Endothelial cell of umbilical vein (primary cell): Measurements from ENCODE around the gene BCAS3. TPM values are rescaled to one million over a fixed set of nuclear protein-coding genes. Genes with fewer than 3 reads are reported as not detected.

ENCODE experiments used
- BruUV-seq: library from RNA; stranded (reverse); fragments of 400-500 nt; replicated peaks from 2 replicates; lab custom pipeline; 2021; lab: Mats Ljungman, UMichigan
- CTCF ChIA-PET: fragments of 300-600, 350-600 bp; sonication (Branson Sonifier 250); formaldehyde crosslinking; loops from one replicate; lab custom pipeline; 2021; ENCODE audit warnings: antibody characterized with exemption, inconsistent platforms; lab: Charles Lee
- POLR2A ChIA-PET: fragments of 300-600, 350-600 bp; sonication (Branson Sonifier 250); formaldehyde crosslinking; loops from one replicate; lab custom pipeline; 2021; ENCODE audit warnings: antibody characterized with exemption, inconsistent platforms; lab: Charles Lee
- DNase-seq: peaks from one replicate; pipeline ENCODE4 v3.0.0-alpha.2; 2011; ENCODE audit warnings: low read depth, low spot score
- FAIRE-seq: peaks from 2 replicates; lab custom pipeline; 2011; peaks lifted over from hg19 to GRCh38; lab: Jason Lieb, UNC
- H2AFZ ChIP-seq: 2 replicates; pipeline ENCODE4 v1.6.0; 2012; ENCODE audit warnings: low read depth, low read length, control low read depth, inconsistent platforms
- H3K27ac ChIP-seq: 2 replicates; pipeline ENCODE4 v1.5.1; 2011; ENCODE audit warnings: low read depth, mild to moderate bottlenecking, control low read depth, low read length, moderate library complexity; ENCODE audit not compliant: insufficient read depth
- H3K27me3 ChIP-seq, 2 experiments: 2 replicates each; pipeline versions ENCODE4 v1.6.0 to v1.6.1; 2011; ENCODE audit warnings: low read length in 2 of 2, mixed read lengths in 1 of 2; ENCODE audit not compliant: control insufficient read depth in 2 of 2, insufficient read depth in 2 of 2
- H3K36me3 ChIP-seq, 2 experiments: 2 replicates in 1 of 2; 3 replicates in 1 of 2; pipeline ENCODE4 v1.5.1; 2011; ENCODE audit warnings: low read length in 2 of 2, mild to moderate bottlenecking in 1 of 2, moderate library complexity in 1 of 2; ENCODE audit not compliant: control insufficient read depth in 2 of 2, insufficient read depth in 2 of 2; ENCODE audit errors: extremely low read depth in 1 of 2
- H3K4me1 ChIP-seq: 3 replicates; pipeline ENCODE4 v1.5.1; 2011; ENCODE audit warnings: mild to moderate bottlenecking, low read length; ENCODE audit not compliant: control insufficient read depth, insufficient read depth; ENCODE audit errors: extremely low read depth
- H3K4me2 ChIP-seq: 2 replicates; pipeline ENCODE4 v1.6.1; 2011; ENCODE audit warnings: low read length, control low read depth, mixed read lengths; ENCODE audit not compliant: insufficient read depth
- H3K4me3 ChIP-seq, 3 experiments: fragments of 200-600 bp in 1 of 3; sonication (generic), shearing (Covaris generic) in 1 of 3; replicated peaks in 1 of 3; 2 replicates each; pipeline ENCODE4 v1.5.1; 2011 to 2016; ENCODE audit warnings: control low read depth in 3 of 3, low read length in 3 of 3, mild to moderate bottlenecking in 2 of 3, inconsistent platforms in 1 of 3, low read depth in 1 of 3, moderate library complexity in 1 of 3; ENCODE audit not compliant: insufficient read depth in 1 of 3
- H3K79me2 ChIP-seq: 2 replicates; pipeline ENCODE4 v1.6.0; 2012; ENCODE audit warnings: low read length, inconsistent platforms; ENCODE audit not compliant: control insufficient read depth, insufficient read depth
- H3K9ac ChIP-seq: replicated peaks from 2 replicates; pipeline ENCODE3; 2011; ENCODE audit warnings: low read length, control low read depth; ENCODE audit not compliant: insufficient read depth; ENCODE audit errors: extremely low read depth
- H3K9me1 ChIP-seq: replicated peaks from 3 replicates; pipeline ENCODE4 v1.6.0; 2011; ENCODE audit warnings: mild to moderate bottlenecking, low read length; ENCODE audit not compliant: control insufficient read depth, insufficient read depth; ENCODE audit errors: extremely low read depth
- H3K9me3 ChIP-seq: replicated peaks from 2 replicates; pipeline ENCODE4 v1.5.1; 2012; ENCODE audit warnings: low read length, inconsistent platforms; ENCODE audit not compliant: control insufficient read depth, insufficient read depth
- H4K20me1 ChIP-seq: replicated peaks from 2 replicates; pipeline ENCODE3; 2011; ENCODE audit warnings: mild to moderate bottlenecking, low read length; ENCODE audit not compliant: control insufficient read depth, insufficient read depth; ENCODE audit errors: extremely low read depth
- EZH2 ChIP-seq: IDR thresholded peaks from 2 replicates; pipeline ENCODE4 v1.6.1; 2012; ENCODE audit warnings: borderline replicate concordance, low read depth, mild to moderate bottlenecking, moderate library complexity, low read length, inconsistent platforms; ENCODE audit not compliant: severe bottlenecking
- GATA2 ChIP-seq: IDR thresholded peaks from 2 replicates; pipeline ENCODE4 v1.7.0; 2011; ENCODE audit warnings: low read depth, mild to moderate bottlenecking, moderate library complexity, mixed read lengths, low read length; ENCODE audit not compliant: insufficient read length, insufficient read depth
- JUN ChIP-seq: IDR thresholded peaks from 2 replicates; pipeline ENCODE4 v1.6.1; 2011; ENCODE audit warnings: borderline replicate concordance, low read depth; ENCODE audit not compliant: insufficient read length, insufficient read depth
- MYC ChIP-seq: IDR thresholded peaks from one replicate; pipeline ENCODE4 v1.6.1; 2011; ENCODE audit warnings: mild to moderate bottlenecking, low read depth, low read length
- dilution Hi-C: fragments of 300-500 bp; cut with MboI; formaldehyde crosslinking; loops from one replicate; pipeline ENCODE4 v1.15.0; 2019; ENCODE audit warnings: low sequenced_read_pairs; ENCODE audit not compliant: extremely low pct_ligation_motif_present
- intact Hi-C: fragments of 100-400 bp; cut with micrococcal nuclease; formaldehyde crosslinking; loops from one replicate; pipeline ENCODE4 v1.10.0; 2022
- polyA plus RNA-seq, 4 experiments: library from polyadenylated mRNA; depleted of rRNA in 3 of 4; stranded (reverse) in 3 of 4; unstranded in 1 of 4; fragments of >200 nt; gene quantifications; 2 replicates each; pipeline versions ENCODE4 v1.2.1 to v1.2.3, GENCODE V29; 2011 to 2012; ENCODE audit warnings: missing spikeins in 1 of 4
- total RNA-seq: library from RNA; stranded (reverse); gene quantifications from 2 replicates; pipeline ENCODE4 v1.2.3, GENCODE V29; 2021
- TF ChIP-seq, protein P1 (sequence below), 2 donors: IDR thresholded peaks; 1 replicate in 1 of 2; 2 replicates in 1 of 2; pipeline ENCODE4 v1.5.1; 2011; ENCODE audit warnings: low read length in 2 of 2, mild to moderate bottlenecking in 2 of 2, moderate library complexity in 2 of 2, control low read depth in 1 of 2, inconsistent platforms in 1 of 2, low read depth in 1 of 2; ENCODE audit not compliant: insufficient read depth in 1 of 2; ENCODE audit errors: extremely low read depth in 1 of 2
- TF ChIP-seq, protein P2 (sequence below): IDR thresholded peaks from 2 replicates; pipeline ENCODE4 v1.6.1; 2011; ENCODE audit not compliant: insufficient read depth, insufficient read length

The BCAS3 gene
- total and polyA plus RNA-seq, 2 donors (not counting 3 experiments of a cell fraction or from before 2014, with no cell fraction given): 8.2 to 16.0 TPM

DNA sequence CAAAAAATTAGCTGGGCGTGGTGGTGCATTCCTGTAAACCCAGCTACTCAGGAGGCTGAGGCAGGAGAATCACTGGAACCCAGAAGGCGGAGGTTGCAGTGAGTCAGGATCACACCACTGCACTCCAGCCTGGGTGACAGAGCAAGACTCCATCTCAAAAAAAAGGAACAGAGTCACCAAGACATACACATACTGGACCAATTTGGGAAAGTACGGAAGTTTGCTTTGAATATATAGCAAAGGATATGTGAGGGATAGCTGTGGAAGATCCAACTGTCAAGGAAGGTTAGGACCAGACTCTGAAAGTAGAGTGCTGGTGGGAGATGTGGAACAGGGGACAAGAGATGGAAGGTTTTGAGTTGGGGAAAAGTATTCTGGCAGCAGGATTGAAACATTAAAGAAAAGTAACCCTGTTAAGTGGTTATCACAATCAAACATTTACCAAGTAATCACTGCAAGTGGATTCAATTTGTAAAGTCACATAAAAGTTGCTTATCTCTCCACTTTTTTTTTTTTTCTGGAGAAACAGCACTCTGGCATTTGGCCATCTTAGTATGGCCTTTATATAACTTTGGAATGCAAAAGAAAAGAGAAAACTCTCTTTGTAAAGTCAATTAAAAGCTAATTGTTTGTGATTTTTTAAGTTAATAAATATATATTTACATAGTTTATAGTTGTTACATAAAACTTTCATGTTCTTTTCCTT is 462.6 kb downstream of the BCAS3 start:
- no TSS peak for BruUV-seq

More for the DNA sequence above, 462.6 kb downstream of the BCAS3 start:
- Histone ChIP-seq H2AFZ (no peak overlapping the region), H3K9me1 (no peaks in the 10 kb centered on the region), H3K4me2 (no peak overlapping the region), H3K27ac (no peak overlapping the region), H3K27me3 (no peaks in the 10 kb centered on the region), H3K9me3 (no peaks in the 10 kb centered on the region), H3K4me3 (no peak overlapping the region), H3K36me3 (no peaks in the 10 kb centered on the region), H3K79me2 (no peaks in the 10 kb centered on the region), H3K9ac (no peak overlapping the region), H3K4me1 (no peaks in the 10 kb centered on the region), H4K20me1 (no peaks in the 10 kb centered on the region)
- ChIA-PET CTCF (no interaction called here), POLR2A (no interaction called here)
- TF ChIP-seq, protein P1, sequence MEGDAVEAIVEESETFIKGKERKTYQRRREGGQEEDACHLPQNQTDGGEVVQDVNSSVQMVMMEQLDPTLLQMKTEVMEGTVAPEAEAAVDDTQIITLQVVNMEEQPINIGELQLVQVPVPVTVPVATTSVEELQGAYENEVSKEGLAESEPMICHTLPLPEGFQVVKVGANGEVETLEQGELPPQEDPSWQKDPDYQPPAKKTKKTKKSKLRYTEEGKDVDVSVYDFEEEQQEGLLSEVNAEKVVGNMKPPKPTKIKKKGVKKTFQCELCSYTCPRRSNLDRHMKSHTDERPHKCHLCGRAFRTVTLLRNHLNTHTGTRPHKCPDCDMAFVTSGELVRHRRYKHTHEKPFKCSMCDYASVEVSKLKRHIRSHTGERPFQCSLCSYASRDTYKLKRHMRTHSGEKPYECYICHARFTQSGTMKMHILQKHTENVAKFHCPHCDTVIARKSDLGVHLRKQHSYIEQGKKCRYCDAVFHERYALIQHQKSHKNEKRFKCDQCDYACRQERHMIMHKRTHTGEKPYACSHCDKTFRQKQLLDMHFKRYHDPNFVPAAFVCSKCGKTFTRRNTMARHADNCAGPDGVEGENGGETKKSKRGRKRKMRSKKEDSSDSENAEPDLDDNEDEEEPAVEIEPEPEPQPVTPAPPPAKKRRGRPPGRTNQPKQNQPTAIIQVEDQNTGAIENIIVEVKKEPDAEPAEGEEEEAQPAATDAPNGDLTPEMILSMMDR (IDR thresholded peaks at IDR 0.05; ENCODE audit: extremely low read depth in 1 of 2, insufficient read depth in 1 of 2, low read depth in 1 of 2, low read length in 2 of 2): no peak
- TF ChIP-seq EZH2 (no peak), GATA2 (no peak), MYC (no peak), JUN (no peak)
- TF ChIP-seq, protein P2, sequence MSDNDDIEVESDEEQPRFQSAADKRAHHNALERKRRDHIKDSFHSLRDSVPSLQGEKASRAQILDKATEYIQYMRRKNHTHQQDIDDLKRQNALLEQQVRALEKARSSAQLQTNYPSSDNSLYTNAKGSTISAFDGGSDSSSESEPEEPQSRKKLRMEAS: no peak
- no peak for FAIRE-seq
- intact Hi-C loops: no loop called here
- DNase-seq: no peak
- dilution Hi-C loops: no loop called here
